Activated naive CD8-positive, alpha-beta T cell (primary cell): Measurements from ENCODE around the gene NXF1.
"Not testable (repeated sequence)": the region's sequence is repeated elsewhere in the genome, so short reads cannot be mapped to it uniquely, and the experiment has no call there.

Experiments used
- H3K27ac Mint-ChIP-seq: one replicate; pipeline ENCODE4 v1.8.0; 2021; ENCODE audit warnings: mixed read lengths
- H3K27me3 Mint-ChIP-seq: one replicate; pipeline ENCODE4 v1.8.0; 2021; ENCODE audit warnings: mixed read lengths
- H3K36me3 Mint-ChIP-seq: one replicate; pipeline ENCODE4 v1.8.0; 2021; ENCODE audit warnings: mixed read lengths
- H3K4me1 Mint-ChIP-seq: one replicate; pipeline ENCODE4 v1.8.0; 2021; ENCODE audit warnings: low read depth, mixed read lengths
- H3K4me3 Mint-ChIP-seq: one replicate; pipeline ENCODE4 v1.8.0; 2021; ENCODE audit warnings: mild to moderate bottlenecking, mixed read lengths
- H3K9me3 Mint-ChIP-seq: one replicate; pipeline ENCODE4 v1.8.0; 2021; ENCODE audit warnings: low read depth, mixed read lengths

Gene NXF1

DNA sequence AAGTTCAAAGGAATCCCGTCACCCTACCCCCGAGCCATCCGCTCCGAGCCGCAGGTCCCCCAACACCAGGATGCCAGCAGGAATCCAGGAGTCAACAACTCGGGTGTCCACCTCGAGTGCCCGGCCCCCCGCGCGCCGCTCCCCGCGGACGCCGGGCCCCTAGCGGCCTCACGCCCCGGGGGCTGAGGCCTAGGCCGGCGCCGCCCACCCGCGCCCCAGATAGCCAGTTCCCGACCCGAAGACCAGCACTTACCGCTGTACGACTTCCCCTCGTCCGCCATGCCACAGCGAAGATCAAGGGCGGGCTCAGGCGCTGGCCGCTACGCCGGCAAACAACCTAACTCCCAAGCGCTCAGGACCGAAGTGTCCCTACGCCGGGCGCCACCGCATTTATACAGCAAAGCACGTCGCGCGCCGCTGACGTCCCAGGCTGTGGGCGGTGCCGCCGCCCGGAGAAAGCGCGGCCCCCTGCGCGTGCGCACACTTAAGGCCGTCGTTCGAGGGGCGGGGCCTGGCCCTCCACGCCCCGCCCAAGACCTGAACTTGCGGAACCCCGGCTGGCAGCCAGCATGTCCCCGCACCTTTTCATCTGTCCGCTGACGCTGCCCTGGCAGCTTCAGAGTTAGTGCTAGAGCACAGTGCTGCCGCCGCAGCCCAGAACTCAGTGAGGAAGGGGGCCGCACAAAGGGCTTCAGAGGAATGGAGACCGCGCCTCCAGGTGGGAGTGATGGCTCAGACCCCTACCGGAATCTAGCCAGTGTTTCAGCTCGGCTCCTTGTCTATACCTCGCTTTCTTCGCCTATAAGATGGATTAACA is at the start of gene NXF1:
TSS of gene NXF1 (minus strand) at position 365 of the 817 bp plus-strand sequence. CDS start at position 281, 84 bp downstream.
- Mint-ChIP-seq H3K4me1 (peaks cover 29% of the 10 kb centered on the region), H3K27me3 (no peaks in the 10 kb centered on the region), H3K9me3 (no peaks in the 10 kb centered on the region), H3K27ac (peak within 1 kb of the TSS; percentile 99), H3K4me3 (peak within 1 kb of the TSS; percentile 99), H3K36me3 (peaks cover 2% of the 10 kb centered on the region)

GRCh38 chr11:62854013-62854824 is 49.0 kb upstream of the NXF1 start:
- peak overlapping the region; percentile 100 for H3K27ac Mint-ChIP-seq
- H3K4me1 Mint-ChIP-seq = peaks cover 42% of the 10 kb centered on the region
- H3K27me3 Mint-ChIP-seq = no peaks in the 10 kb centered on the region
- no peaks in the 10 kb centered on the region for H3K9me3 Mint-ChIP-seq
- peak overlapping the region; percentile 97 for H3K4me3 Mint-ChIP-seq
- peaks cover 41% of the 10 kb centered on the region for H3K36me3 Mint-ChIP-seq

DNA sequence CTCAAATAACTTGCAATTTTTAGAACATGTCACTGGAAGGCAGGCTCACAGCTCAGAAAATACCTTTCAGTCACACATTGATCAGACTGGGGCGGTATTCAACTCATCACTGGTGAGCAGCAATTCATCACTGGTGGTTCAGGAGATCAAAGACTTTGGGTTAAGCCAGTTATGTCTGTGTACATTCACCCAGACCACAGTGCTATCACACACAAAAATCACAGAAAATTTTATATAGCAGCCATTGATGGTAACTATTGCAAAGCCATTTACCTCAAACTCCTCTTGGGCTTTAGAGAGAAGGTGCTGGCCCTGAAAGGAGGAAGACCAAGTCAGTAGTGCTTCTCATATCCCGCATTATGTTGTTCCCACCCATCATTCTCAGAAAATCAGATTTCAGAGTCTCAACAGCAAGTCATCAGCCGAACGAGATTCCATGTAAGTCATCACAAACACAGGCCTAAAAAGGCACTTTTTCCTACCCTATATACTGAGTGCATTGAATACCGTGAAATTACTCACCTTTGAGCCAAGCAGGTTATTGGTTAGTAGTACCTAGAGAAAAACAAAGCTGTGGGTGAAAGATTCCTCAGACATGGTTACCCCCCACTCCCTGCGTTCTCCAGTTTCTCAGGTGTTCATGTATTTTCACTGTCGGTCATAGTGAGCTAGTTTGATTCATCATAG is 48.2 kb upstream of the NXF1 start:
- Mint-ChIP-seq H3K27me3 (no peaks in the 10 kb centered on the region), H3K27ac (peak overlapping the region; percentile 100), H3K9me3 (no peaks in the 10 kb centered on the region), H3K36me3 (peaks cover 41% of the 10 kb centered on the region), H3K4me1 (peaks cover 44% of the 10 kb centered on the region), H3K4me3 (peak overlapping the region; percentile 97)

DNA sequence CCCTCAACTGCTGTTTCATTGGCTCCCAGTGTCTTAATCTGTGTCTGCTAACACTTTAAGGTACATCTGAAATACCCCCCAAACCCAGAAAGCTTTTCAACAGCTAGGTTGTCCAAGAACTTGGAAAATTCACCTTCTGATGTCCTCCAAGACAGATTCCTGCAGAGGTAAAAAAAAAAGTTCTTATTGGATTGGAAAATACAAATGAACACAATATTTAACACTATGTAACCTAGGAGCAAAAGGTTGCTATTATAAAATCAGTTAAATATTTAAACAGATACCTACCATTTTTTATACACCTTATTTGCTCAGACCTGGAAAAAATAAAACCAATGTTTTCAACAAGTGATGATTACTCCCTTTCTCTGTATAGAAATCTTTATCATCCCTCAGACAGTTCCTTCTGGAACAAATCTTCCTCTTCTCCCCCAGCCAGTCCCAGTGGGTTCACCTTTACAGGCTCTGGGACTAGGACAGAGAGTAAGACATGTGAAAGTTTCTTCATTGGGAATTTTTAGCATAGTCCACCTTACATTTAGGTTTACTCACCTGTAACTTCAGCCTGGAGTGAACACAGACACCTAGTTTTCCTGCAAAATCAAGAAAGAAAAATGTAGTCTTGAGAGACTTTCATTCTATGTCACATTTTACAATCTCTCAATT is 47.4 kb upstream of the NXF1 start:
- Mint-ChIP-seq H3K4me1 (peaks cover 37% of the 10 kb centered on the region), H3K4me3 (peak overlapping the region; percentile 97), H3K27me3 (no peaks in the 10 kb centered on the region), H3K9me3 (no peaks in the 10 kb centered on the region), H3K27ac (peak overlapping the region; percentile 100), H3K36me3 (peaks cover 39% of the 10 kb centered on the region)

- Mint-ChIP-seq H3K4me1 (peaks cover 35% of the 10 kb centered on the region), H3K27me3 (no peaks in the 10 kb centered on the region), H3K4me3 (peak overlapping the region; percentile 97), H3K27ac (peak overlapping the region; percentile 100), H3K9me3 (no peaks in the 10 kb centered on the region), H3K36me3 (peaks cover 38% of the 10 kb centered on the region)
Measured at GRCh38 chr11:62851807-62852522, 46.7 kb upstream of the NXF1 start.

GRCh38 chr11:62850911-62851806 is 45.9 kb upstream of the NXF1 start:
- Mint-ChIP-seq H3K27me3 (no peaks in the 10 kb centered on the region), H3K4me3 (peak overlapping the region; percentile 97), H3K27ac (peak overlapping the region; percentile 100)

DNA sequence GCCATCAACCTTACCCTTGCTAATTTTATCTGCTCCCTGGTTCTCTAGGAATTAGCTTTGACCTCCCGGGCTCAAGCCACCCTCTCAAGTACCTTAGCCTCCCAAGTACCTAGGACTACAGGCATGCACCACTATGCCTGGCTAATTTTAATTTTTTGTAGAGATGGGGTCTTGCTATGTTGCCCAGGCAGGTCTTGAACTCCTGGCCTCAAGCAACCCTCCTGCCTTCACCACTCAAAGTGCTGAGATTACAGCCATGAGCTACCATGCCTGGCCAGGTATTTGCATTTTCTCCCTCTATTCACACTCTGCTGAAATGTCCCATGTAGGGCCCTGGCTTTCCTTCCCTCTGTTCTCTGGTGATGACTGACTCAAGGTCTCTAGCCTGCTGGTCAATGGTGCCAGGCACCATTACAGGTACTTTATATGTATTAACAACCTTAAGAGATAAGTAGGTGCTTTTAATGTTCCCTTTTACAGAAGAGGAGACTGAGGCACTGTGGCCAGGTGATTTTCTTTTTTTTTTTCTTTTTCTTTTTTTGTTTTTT is 42.6 kb upstream of the NXF1 start:
- Mint-ChIP-seq H3K9me3 (no peaks in the 10 kb centered on the region), H3K27ac (peak overlapping the region; percentile 50), H3K4me3 (no peak overlapping the region), H3K27me3 (no peaks in the 10 kb centered on the region), H3K4me1 (peaks cover 26% of the 10 kb centered on the region), H3K36me3 (peaks cover 10% of the 10 kb centered on the region)

More at GRCh38 chr11:62850911-62851806, 45.9 kb upstream of the NXF1 start:
- Mint-ChIP-seq H3K36me3 (peaks cover 38% of the 10 kb centered on the region), H3K4me1 (peaks cover 35% of the 10 kb centered on the region), H3K9me3 (no peaks in the 10 kb centered on the region)

GRCh38 chr11:62846177-62846576 is 40.9 kb upstream of the NXF1 start:
- H3K4me1 Mint-ChIP-seq = peaks cover 12% of the 10 kb centered on the region
- H3K9me3 Mint-ChIP-seq = no peaks in the 10 kb centered on the region
- no peaks in the 10 kb centered on the region for H3K27me3 Mint-ChIP-seq
- no peak overlapping the region for H3K27ac Mint-ChIP-seq
- H3K36me3 Mint-ChIP-seq = no peaks in the 10 kb centered on the region
- H3K4me3 Mint-ChIP-seq = no peak overlapping the region

DNA sequence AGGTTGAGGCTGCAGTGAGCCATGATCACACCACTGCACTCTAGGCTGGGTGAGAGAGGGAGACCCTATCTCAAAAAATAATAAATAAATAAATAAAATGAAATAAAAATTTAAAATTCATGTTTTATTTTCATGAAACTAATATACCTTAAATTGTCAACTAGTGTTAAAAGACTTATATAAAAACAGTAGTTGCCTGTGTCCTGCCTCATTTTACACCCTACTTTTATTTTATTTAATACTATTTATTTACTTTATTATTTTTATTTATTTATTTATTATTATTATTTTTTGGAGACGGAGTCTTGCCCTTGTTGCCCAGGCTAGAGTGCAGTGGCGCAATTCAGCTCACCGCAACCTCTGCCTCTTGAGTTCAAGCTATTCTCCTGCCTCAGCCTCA is 38.9 kb upstream of the NXF1 start:
- Mint-ChIP-seq H3K27me3 (no peaks in the 10 kb centered on the region), H3K4me3 (no peak overlapping the region), H3K9me3 (no peaks in the 10 kb centered on the region), H3K36me3 (no peaks in the 10 kb centered on the region), H3K27ac (no peak overlapping the region), H3K4me1 (peaks cover 19% of the 10 kb centered on the region)

GRCh38 chr11:62843466-62843865 is 38.2 kb upstream of the NXF1 start:
- Mint-ChIP-seq H3K4me1 (peaks cover 20% of the 10 kb centered on the region), H3K36me3 (peaks cover 2% of the 10 kb centered on the region), H3K4me3 (no peak overlapping the region), H3K9me3 (no peaks in the 10 kb centered on the region), H3K27ac (peak overlapping the region; percentile 22), H3K27me3 (no peaks in the 10 kb centered on the region)

DNA sequence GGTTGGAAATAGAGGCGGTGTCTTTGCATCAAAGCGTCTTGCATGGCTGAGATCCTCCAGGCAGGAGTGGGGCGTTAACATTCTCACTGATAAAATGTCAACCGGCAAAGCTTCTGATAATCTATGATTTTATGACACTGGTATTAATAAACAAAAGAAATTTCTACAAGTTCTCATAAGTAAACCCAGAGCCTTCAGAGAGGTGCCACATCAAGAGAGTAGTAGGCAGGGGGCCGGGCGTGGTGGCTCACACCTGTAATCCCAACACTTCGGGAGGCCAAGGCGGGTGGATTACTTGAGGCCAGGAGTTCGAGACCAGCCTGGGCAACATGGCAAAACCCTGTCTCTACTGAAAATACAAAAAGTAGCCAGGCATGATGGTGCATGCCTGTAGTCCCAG is 37.7 kb upstream of the NXF1 start:
- not testable (repeated sequence) for H3K27me3 Mint-ChIP-seq, H3K27ac Mint-ChIP-seq, H3K36me3 Mint-ChIP-seq, H3K9me3 Mint-ChIP-seq, H3K4me3 Mint-ChIP-seq
- H3K4me1 Mint-ChIP-seq = peaks cover 20% of the 10 kb centered on the region

DNA sequence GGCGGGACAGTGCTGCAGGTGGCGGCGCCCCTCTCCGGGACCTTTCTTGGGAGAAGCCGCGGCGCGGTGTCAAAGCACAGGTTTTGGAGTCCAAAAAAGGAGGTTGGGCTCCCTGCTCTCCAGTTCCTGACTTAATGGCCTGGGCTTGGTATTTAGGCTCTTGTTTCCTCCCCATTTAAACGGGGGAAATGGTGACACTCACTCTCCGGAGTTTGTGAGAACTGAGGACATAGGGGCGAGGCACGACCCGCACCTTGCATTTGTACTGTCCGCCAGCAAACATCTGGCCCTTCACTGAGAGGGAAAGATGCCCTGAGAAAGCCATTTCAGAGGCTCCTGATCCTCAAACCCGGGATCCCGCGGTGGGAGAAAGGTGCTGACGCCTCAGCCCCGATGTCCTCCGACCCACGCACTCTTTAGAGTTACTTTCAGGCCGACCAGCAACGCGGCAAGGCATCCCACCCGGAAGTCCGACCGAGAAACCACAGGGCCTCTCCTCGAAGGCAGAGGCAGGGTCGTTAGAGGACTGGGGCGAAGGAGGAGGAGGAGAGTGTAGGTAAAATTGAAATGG is 37.0 kb upstream of the NXF1 start:
- Mint-ChIP-seq H3K27ac (no peak overlapping the region), H3K9me3 (no peaks in the 10 kb centered on the region), H3K4me3 (no peak overlapping the region), H3K27me3 (no peaks in the 10 kb centered on the region), H3K36me3 (peaks cover 6% of the 10 kb centered on the region), H3K4me1 (peaks cover 25% of the 10 kb centered on the region)
